ENCODE data around the gene DENND6A. TPM values are rescaled to one million over a fixed set of nuclear protein-coding genes. Genes with fewer than 3 reads are reported as not detected.

DENND6A gene
- total and polyA plus RNA-seq, 2 donors, result 12.9 to 68.3 TPM

DNA sequence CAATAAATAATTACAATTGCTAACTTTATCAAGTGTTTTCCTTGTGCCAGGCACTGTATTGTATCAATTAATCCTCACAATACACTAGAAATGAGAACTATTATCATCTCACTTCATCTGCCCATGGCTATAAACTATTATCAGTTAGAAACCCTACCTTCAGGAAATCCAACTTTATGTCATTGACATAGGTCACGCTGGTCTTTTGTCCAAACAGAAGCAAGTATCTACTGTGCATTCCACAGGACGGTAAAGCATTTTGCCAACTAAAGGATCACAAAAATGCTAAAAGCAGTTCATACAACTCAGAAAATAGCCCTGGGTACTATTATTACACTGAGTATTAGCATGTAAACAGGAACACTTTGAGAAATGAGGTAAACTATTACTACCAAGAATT is 9.6 kb downstream of the DENND6A start:
- 66% methylated on average over 2 of the region's 2 CpGs for WGBS
- H3K4me3 ChIP-seq (ENCODE audit: low read depth, low read length), result no peak overlapping the region
- no peaks in the 10 kb centered on the region for H3K4me1 ChIP-seq (ENCODE audit: insufficient read depth)
- no peak for DNase-seq (ENCODE audit: extremely low spot score)
- H3K27ac ChIP-seq (ENCODE audit: low read depth), result no peak overlapping the region
- no peaks in the 10 kb centered on the region for H3K36me3 ChIP-seq (ENCODE audit: insufficient read depth)

DNA sequence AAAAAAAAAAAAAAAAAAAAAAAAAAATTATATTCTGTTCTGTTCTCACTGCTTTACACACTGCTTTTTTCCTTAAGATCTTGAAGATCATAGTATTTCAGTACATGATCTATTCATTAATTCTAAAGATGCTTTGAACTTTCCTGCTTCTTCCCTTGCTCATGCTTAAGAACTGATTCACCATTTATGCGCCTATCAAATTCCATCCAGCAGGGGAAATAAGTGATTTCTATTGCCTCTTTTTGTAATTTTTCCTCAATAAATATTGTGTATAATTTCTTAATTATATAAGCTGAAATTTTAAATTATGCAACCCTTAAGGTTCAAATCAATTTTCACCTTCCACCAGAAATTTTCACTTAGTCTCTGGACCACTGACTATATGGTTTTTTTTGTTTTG is 10.6 kb downstream of the DENND6A start:
- WGBS, result 1% methylated on average over 1 of the region's 1 CpG
- H3K4me1 ChIP-seq (ENCODE audit: insufficient read depth), result no peaks in the 10 kb centered on the region
- no peaks in the 10 kb centered on the region for H3K36me3 ChIP-seq (ENCODE audit: insufficient read depth)
- no peak overlapping the region for H3K4me3 ChIP-seq (ENCODE audit: low read depth, low read length)
- no peak for DNase-seq (ENCODE audit: extremely low spot score)
- H3K27ac ChIP-seq (ENCODE audit: low read depth), result no peak overlapping the region

DNA sequence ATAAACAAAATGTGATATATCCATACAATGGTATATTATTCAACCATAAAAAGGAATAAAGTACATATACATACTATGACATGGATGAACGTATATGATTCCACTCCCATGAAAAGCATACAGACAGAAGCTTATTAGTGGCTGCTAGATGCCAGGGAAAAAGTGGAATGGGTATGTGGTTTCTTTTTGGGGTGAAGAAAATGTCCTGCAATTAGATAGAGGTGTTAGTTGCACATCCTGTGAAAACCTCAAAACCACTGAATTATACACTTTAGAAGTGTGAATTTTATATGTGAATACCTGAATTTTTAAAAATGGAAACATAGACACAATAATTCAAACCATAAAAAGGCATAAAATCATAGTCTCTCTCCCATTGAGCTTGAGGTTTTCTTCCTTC is 11.2 kb downstream of the DENND6A start:
- H3K4me3 ChIP-seq (ENCODE audit: low read depth, low read length), result no peak overlapping the region
- 90% methylated on average over 1 of the region's 1 CpG for WGBS
- no peaks in the 10 kb centered on the region for H3K36me3 ChIP-seq (ENCODE audit: insufficient read depth)
- H3K4me1 ChIP-seq (ENCODE audit: insufficient read depth), result no peaks in the 10 kb centered on the region
- no peak for DNase-seq (ENCODE audit: extremely low spot score)
- no peak overlapping the region for H3K27ac ChIP-seq (ENCODE audit: low read depth)

DNA sequence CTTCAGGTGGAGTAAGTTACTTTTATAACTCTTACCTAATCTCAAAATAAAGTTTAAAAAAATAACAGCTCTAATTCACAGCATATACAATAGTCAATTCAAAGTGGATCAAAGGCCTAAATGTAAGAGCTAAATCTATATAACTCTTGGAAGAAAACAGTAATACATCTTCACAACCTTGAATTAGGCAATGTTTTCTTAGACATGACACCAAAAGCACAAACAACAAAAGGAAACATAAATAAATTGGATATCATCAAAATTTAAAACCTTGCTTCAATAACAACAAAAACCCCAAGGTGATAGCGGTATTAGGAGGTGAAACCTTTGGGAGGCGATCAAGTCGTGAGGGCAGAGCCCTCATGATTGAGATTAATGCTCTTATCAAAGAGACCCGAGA is 12.8 kb downstream of the DENND6A start:
- H3K36me3 ChIP-seq (ENCODE audit: insufficient read depth), result no peaks in the 10 kb centered on the region
- no peaks in the 10 kb centered on the region for H3K4me1 ChIP-seq (ENCODE audit: insufficient read depth)
- 96% methylated on average over 4 of the region's 4 CpGs for WGBS
- H3K27ac ChIP-seq (ENCODE audit: low read depth), result no peak overlapping the region
- DNase-seq (ENCODE audit: extremely low spot score), result no peak
- H3K4me3 ChIP-seq (ENCODE audit: low read depth, low read length), result no peak overlapping the region

DNA sequence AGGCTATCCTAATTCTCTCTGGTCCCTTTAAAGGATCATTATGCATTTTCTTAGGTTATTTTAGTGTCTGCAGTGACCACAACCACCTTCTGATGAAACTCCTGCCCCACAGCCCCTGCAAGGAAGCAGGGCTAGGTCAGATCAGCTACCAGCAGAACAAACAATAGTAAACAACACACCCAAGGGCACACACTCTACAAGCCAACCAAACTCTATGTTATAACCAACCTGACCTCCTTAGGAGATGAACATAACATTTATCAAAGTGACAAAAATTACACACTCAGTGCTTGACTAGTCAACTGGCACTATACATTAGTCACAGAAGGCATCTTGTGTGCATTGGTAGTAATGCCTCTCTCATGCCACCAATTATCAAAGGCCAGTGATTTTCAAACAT is 17.3 kb downstream of the DENND6A start:
- Histone ChIP-seq H3K4me1 (ENCODE audit: insufficient read depth) (no peaks in the 10 kb centered on the region), H3K4me3 (ENCODE audit: low read depth, low read length) (no peak overlapping the region), H3K36me3 (ENCODE audit: insufficient read depth) (no peaks in the 10 kb centered on the region), H3K27ac (ENCODE audit: low read depth) (no peak overlapping the region)
- no peak for DNase-seq (ENCODE audit: extremely low spot score)

DNA sequence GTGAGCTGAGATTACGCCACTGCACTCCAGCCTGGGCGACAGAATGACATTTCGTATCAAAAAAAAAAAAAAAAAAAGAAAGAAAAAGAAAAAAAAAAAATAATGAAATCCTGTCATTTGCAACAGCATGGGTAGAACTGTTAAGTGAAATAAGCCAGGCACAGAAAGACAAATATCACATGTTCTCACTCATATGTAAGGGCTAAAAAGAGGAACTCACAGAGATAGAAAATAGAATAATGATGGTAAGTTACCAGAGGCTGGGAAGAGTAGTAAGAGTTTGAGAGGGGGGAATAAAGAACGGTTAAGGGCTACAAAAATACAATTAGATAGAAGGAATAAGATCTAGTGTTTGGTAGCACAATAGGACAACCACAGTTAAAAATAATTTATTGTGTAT is 19.7 kb downstream of the DENND6A start:
- DNase-seq (ENCODE audit: extremely low spot score), result no peak
- 79% methylated on average over 4 of the region's 4 CpGs for WGBS
- Histone ChIP-seq H3K27ac (ENCODE audit: low read depth) (no peak overlapping the region), H3K4me1 (ENCODE audit: insufficient read depth) (no peaks in the 10 kb centered on the region), H3K4me3 (ENCODE audit: low read depth, low read length) (no peak overlapping the region), H3K36me3 (ENCODE audit: insufficient read depth) (no peaks in the 10 kb centered on the region)

DNA sequence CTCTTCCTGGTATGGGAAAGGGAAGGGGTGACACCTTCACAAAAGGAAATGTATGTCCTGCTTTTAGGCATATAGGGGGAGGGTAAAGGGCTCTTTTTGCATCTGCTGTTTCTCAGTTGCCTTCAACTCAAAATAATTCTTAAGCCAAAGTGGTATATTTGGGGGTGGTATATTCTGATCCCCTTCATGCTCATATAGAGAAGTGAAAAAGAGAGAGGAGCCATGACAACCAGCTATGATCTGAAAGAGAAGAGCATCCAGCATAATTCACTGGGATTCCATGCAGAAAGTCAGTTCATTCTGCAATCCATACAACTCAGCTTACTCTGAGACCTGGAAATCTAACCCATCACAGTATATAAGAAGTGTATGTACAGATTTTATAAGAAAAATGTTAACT is 22.3 kb downstream of the DENND6A start:
- no peaks in the 10 kb centered on the region for H3K36me3 ChIP-seq (ENCODE audit: insufficient read depth)
- no peak overlapping the region for H3K4me3 ChIP-seq (ENCODE audit: low read depth, low read length)
- H3K27ac ChIP-seq (ENCODE audit: low read depth), result peak overlapping the region; percentile 5
- H3K4me1 ChIP-seq (ENCODE audit: insufficient read depth), result no peaks in the 10 kb centered on the region
- no peak for DNase-seq (ENCODE audit: extremely low spot score)

DNA sequence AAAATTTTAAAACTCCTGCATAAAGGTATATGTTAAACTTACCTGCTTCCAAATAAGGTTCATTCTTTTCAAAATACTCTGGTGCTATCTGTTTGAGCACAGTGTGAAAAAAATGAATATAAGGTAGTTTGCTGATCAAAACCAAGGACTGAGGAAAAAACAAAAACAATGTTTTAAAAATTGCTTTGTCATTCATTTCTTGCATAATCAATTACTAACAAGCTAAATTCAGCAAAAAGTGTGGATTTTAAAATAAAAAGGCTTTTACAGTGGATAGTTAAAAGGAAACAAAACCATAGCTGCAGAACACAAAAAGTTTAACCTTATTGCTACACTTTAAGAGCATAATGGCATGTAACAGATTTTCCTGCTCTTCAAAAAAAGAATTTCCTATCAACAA is 31.5 kb downstream of the DENND6A start:
- no peak overlapping the region for H3K4me3 ChIP-seq (ENCODE audit: low read depth, low read length)
- no peaks in the 10 kb centered on the region for H3K36me3 ChIP-seq (ENCODE audit: insufficient read depth)
- H3K4me1 ChIP-seq (ENCODE audit: insufficient read depth), result no peaks in the 10 kb centered on the region
- H3K27ac ChIP-seq (ENCODE audit: low read depth), result no peak overlapping the region
- no peak for DNase-seq (ENCODE audit: extremely low spot score)

DNA sequence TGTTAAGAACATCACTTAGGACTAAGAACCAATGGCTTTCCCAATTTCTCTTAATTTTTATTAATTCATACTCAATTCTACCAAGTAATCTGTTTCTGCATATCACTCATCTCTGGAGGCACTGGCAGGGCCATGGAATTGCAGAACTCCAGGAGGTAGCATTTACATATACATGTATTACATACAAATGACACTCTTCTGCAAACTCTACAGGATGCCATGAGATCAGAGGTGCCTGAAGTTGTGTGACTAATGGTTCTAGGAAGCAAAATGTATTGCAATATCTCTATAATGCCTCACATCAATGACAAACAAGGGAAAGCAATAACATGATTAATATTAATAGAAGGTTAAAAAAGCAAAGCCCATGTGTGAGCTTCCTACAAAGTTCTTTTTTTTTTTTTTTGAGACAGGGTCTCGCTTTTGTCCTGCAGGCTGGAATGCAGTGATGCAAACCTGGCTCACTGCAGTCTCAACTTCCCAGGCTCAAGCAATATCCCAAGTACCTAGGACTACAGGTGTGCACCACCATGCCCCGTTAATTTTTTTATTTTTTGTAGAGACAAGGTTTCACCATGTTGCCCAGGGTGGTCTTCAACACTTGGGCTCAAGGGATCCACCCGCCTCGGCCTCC is 33.0 kb downstream of the DENND6A start:
- 94% methylated on average over 4 of the region's 4 CpGs for WGBS
- Histone ChIP-seq H3K36me3 (ENCODE audit: insufficient read depth) (no peaks in the 10 kb centered on the region), H3K4me3 (ENCODE audit: low read depth, low read length) (no peak overlapping the region), H3K4me1 (ENCODE audit: insufficient read depth) (no peaks in the 10 kb centered on the region), H3K27ac (ENCODE audit: low read depth) (no peak overlapping the region)
- no peak for DNase-seq (ENCODE audit: extremely low spot score)

DNA sequence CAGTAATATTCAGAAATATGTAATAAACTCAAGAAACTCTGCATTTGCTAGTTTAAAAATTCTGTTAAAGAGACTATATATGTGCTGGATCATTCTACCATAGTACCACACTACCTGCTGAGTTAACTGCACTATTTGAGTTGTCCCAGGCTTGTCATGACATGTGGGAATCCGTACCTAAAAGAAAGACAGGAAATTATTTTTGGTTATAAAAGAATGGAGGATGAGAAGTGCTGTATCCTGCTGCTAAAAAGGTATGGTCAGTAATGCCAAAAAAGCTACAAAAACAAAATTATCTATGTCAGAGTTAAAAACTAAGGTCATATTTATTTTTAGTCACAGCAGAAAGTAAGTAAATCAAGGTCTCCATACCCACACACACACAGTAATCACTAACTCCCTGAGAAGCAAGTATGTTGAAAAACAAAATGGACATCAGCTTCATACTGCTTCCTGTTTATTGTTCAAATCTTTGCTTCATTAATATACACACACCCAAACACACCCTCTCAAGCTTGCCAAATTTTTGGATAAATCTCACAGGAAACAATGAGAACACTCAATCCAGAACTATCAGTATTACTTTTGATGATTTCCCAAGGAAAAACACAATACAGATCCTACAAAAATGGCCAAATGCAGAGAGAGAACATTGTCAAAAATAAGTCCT is 33.7 kb downstream of the DENND6A start:
- Histone ChIP-seq H3K36me3 (ENCODE audit: insufficient read depth) (no peaks in the 10 kb centered on the region), H3K27ac (ENCODE audit: low read depth) (no peak overlapping the region), H3K4me1 (ENCODE audit: insufficient read depth) (no peaks in the 10 kb centered on the region), H3K4me3 (ENCODE audit: low read depth, low read length) (no peak overlapping the region)
- WGBS, result 74% methylated on average over 1 of the region's 1 CpG
- no peak for DNase-seq (ENCODE audit: extremely low spot score)

DNA sequence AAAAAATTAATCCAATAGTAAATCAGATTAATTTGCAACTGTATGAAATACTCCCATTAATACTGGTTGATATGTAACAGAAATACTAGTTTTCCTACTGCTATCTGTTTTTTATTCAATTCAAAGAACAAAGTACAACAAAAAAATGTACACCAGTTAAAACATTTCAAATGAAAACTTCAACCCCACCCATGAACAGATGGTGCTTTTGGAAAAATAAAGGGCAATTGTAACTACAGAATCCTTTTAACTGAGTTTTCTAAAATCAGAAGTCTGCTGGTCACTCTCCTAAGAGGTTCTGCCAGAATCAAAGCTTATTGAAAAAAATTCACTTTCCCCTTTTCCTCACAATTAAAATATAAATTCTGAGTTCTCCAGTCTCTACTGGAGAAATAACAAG is 34.3 kb downstream of the DENND6A start:
- H3K4me1 ChIP-seq (ENCODE audit: insufficient read depth), result no peaks in the 10 kb centered on the region
- H3K4me3 ChIP-seq (ENCODE audit: low read depth, low read length), result no peak overlapping the region
- H3K27ac ChIP-seq (ENCODE audit: low read depth), result no peak overlapping the region
- DNase-seq (ENCODE audit: extremely low spot score), result no peak
- H3K36me3 ChIP-seq (ENCODE audit: insufficient read depth), result no peaks in the 10 kb centered on the region

DNA sequence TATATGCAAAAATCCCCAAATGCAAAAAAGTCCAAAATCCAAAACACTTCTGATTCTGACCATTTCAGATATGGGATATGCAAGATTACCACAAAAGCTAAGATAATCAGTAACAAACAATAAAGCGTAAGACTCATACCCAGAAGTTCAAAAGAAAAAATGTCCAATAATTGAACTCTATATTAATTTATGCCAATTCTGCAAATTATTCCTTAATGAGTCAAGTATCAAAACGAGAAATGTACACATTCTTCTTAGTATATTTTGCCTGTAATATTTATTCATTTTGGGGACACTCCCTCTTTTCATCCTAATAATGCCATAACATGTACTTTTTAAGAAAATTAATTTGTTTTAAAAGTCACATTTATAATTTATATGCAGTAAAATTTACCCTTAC is 37.1 kb downstream of the DENND6A start:
- 92% methylated on average over 2 of the region's 2 CpGs for WGBS
- DNase-seq (ENCODE audit: extremely low spot score), result no peak
- no peaks in the 10 kb centered on the region for H3K36me3 ChIP-seq (ENCODE audit: insufficient read depth)

DNA sequence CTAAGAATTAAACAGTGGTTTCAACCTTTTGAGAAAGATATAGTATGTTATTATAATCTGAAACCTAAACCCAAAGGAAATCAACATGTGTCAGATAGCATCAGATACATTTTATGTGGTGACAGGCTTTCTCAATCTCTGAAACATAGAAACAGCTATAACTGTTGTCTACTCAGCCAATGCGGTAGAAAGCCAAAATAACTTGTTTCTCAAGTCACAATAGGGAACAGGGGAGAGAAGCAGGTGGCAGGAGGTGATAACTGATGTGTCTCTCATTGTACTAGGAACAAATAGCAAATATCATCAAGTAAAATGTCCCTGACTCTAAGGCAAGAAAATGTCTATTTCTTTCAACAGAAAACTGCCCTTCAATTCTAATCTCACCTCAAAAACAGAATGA is 38.6 kb downstream of the DENND6A start:
- no peak overlapping the region for H3K4me3 ChIP-seq (ENCODE audit: low read depth, low read length)
- H3K27ac ChIP-seq (ENCODE audit: low read depth), result no peak overlapping the region
- DNase-seq (ENCODE audit: extremely low spot score), result no peak
- WGBS, result 94% methylated on average over 1 of the region's 1 CpG
- no peaks in the 10 kb centered on the region for H3K36me3 ChIP-seq (ENCODE audit: insufficient read depth)
- H3K4me1 ChIP-seq (ENCODE audit: insufficient read depth), result no peaks in the 10 kb centered on the region

More for the DNA sequence above, 37.1 kb downstream of the DENND6A start:
- H3K4me1 ChIP-seq (ENCODE audit: insufficient read depth), result no peaks in the 10 kb centered on the region
- no peak overlapping the region for H3K4me3 ChIP-seq (ENCODE audit: low read depth, low read length)
- no peak overlapping the region for H3K27ac ChIP-seq (ENCODE audit: low read depth)

DNA sequence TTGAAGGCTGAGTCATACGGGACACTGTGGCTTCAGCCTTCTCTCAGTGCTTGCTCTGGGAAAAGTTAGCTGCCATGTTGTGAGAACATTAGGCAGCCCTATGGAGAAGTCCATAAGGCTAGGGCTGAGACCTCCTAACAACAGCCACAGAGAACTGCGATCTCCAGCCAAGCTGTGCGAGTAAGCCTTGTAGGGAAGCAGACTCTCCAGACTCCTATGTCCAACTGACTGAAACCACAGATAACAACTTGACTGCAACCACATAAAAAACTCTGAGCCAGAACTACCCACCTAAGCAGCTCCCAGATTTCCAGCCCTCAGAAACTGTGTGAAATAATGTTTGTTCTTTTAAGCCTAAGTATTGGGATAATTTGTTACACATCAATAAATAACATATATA is 40.7 kb downstream of the DENND6A start:
- no peak overlapping the region for H3K27ac ChIP-seq (ENCODE audit: low read depth)
- WGBS, result 91% methylated on average over 3 of the region's 3 CpGs
- H3K4me3 ChIP-seq (ENCODE audit: low read depth, low read length), result no peak overlapping the region
- DNase-seq (ENCODE audit: extremely low spot score), result no peak
- no peaks in the 10 kb centered on the region for H3K36me3 ChIP-seq (ENCODE audit: insufficient read depth)
- no peaks in the 10 kb centered on the region for H3K4me1 ChIP-seq (ENCODE audit: insufficient read depth)

Data from urinary bladder (tissue), 4 donors.